Measurements from ENCODE around the gene VAMP1.
A peak's percentile ranks its signal among the peaks of the same experiment; 100 is the strongest.
"Not testable (repeated sequence)": the region's sequence is repeated elsewhere in the genome, so short reads cannot be mapped to it uniquely, and the experiment has no call there.

VAMP1 gene, protein sequence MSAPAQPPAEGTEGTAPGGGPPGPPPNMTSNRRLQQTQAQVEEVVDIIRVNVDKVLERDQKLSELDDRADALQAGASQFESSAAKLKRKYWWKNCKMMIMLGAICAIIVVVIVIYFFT

DNA sequence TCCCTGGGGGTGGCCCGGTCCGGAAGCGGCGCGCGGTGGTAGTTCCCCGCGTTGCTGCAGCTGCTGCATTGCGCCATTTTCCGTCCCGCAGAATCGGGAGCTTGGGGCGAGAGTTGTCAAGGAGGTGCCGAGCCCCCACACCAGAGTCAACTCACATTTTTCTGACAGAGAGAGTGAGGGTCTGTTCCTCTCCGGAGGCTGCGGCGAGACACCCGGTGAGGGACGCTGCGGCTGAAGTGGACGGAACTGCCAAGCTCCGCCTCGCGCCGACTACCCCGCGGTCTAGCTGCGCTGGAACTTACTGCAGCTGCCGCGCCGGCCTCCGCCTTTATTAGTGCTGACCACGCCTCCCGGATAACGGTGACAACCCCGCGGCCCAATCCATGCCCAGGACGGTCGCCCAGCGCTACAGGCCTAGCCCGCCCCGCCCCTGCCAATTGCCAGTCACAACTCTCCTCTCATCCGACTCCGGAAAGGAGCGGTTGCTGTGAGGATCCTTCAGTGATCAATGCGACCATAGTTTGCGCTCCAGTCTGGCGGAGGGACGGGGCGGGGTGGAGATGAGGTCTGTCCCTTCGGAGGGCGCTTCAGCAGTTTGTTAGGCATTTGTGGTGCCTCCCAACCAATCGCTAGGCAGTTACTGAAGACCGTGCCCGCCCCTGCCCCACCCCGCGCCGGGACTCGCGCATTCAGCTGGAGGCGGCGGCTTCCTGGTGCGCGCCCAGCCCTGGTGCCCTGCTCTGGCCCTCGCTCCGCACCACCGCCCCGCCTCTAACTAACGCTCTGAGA is at the start of gene VAMP1:
Gene VAMP1 (minus strand): TSS at position 303 of the 789 bp plus-strand sequence. CDS start 146 bp downstream, at position 157.
- DNase-seq (ENCODE audit: low spot score in 2 of 2) (peak; percentile 93 to 96), ATAC-seq (replicated peaks; ENCODE audit: extremely low read depth, poor library complexity, severe bottlenecking) (peak; percentile 89)
- Mint-ChIP-seq H3K4me1 (peaks cover 51% of the 10 kb centered on the region), H3K36me3 (ENCODE audit: insufficient read depth) (peaks cover 28% of the 10 kb centered on the region), H3K4me3 (peak within 1 kb of the TSS; percentile 90), H3K27ac (ENCODE audit: low read depth) (peak within 1 kb of the TSS; percentile 81), H3K9me3 (no peaks in the 10 kb centered on the region), H3K27me3 (no peaks in the 10 kb centered on the region)

DNA sequence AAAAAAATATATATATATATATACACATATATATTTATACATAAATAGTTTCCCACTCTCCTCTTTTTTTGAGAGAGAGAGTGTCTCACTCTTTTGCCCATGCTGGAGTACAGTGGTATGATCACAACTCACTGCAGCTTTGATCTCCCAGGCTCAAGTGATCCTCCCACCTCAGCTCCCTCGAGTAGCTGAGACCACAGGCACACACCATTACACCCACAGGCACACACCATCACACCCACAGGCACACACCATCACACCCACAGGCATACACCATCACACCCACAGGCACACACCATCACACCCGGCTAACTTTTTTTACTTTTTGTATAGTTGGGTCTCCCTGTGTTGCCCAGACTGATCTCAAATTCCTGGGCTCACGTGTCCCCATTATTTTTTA is 49.7 kb upstream of the VAMP1 start:
- Mint-ChIP-seq H3K27me3 (no peaks in the 10 kb centered on the region), H3K4me1 (peaks cover 4% of the 10 kb centered on the region), H3K36me3 (ENCODE audit: insufficient read depth) (peaks cover 57% of the 10 kb centered on the region), H3K9me3 (no peaks in the 10 kb centered on the region), H3K27ac (ENCODE audit: low read depth) (peak overlapping the region; percentile 23), H3K4me3 (no peak overlapping the region)
- DNase-seq (ENCODE audit: low spot score in 2 of 2): no peak
- ATAC-seq (replicated peaks; ENCODE audit: extremely low read depth, poor library complexity, severe bottlenecking): no peak

DNA sequence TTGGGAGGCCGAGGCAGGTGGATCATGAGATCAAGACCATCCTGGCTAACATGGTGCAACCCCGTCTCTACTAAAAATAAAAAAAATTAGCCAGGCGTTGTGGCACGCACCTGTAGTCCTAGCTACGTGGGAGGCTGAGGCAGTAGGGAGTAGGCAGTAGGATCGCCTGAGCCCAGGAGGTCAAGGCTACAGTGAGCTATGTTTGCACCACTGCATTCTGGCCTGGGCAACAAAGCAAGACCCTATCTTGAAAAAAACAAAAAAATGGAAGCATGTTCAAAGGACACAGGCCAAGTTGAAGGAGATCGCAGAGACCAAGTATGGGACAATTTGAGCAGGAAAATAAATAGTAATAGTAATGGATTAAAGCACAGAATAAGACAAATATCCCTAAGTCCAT is 37.6 kb upstream of the VAMP1 start:
- ATAC-seq (replicated peaks; ENCODE audit: extremely low read depth, poor library complexity, severe bottlenecking): no peak
- Mint-ChIP-seq H3K4me3 (no peak overlapping the region), H3K27me3 (no peaks in the 10 kb centered on the region), H3K9me3 (no peaks in the 10 kb centered on the region), H3K4me1 (peaks cover 15% of the 10 kb centered on the region), H3K27ac (ENCODE audit: low read depth) (no peak overlapping the region), H3K36me3 (ENCODE audit: insufficient read depth) (peaks cover 27% of the 10 kb centered on the region)
- DNase-seq (ENCODE audit: low spot score in 2 of 2): no peak

DNA sequence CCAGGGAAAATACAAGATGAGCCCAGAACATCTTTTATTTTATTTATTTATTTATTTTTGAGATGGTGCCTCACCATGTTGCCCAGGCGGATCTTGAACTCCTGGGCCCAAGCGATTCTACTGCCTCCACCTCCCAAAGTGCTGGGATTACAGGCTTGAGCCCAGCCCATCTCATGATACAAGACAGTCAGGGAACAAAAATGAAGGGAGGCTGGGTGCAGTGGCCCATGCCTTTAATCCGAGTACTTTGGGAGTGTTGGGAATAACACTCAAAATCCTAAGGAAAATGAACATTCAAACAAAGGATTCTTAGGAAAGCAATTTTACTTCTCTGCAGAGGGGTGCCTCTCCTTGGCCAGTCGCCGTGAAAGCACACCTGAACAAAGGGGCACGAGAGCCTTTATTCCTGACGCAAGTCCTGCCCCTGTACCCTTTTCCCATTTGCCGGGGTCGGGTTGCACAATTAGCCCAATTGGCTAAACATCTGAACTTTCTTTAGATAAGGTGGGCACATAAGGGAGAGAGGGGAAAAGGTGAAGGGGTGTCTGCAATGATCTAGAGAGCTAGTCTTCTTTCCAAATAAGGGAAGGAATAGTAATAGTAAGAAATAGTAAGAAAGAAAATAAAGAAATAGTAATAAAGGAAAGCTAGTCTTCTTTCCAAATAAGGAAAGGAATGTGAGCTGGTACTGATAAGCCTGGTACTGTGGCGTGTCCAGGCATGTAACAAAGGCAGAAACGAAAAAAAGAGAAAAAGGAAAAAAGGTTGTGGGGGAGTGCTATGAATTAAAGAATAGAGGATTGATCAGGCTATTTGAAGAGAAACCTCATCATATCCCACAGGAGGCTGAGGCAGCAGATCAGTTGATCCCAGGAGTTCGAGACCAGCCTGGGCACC is 36.9 kb upstream of the VAMP1 start:
- H3K36me3 Mint-ChIP-seq (ENCODE audit: insufficient read depth): peaks cover 20% of the 10 kb centered on the region
- DNase-seq (ENCODE audit: low spot score in 2 of 2) (no peak), ATAC-seq (replicated peaks; ENCODE audit: extremely low read depth, poor library complexity, severe bottlenecking) (no peak)
- no peaks in the 10 kb centered on the region for H3K9me3 Mint-ChIP-seq
- H3K4me1 Mint-ChIP-seq: peaks cover 15% of the 10 kb centered on the region
- no peaks in the 10 kb centered on the region for H3K27me3 Mint-ChIP-seq
- no peak overlapping the region for H3K4me3 Mint-ChIP-seq
- H3K27ac Mint-ChIP-seq (ENCODE audit: low read depth): peak overlapping the region; percentile 32

DNA sequence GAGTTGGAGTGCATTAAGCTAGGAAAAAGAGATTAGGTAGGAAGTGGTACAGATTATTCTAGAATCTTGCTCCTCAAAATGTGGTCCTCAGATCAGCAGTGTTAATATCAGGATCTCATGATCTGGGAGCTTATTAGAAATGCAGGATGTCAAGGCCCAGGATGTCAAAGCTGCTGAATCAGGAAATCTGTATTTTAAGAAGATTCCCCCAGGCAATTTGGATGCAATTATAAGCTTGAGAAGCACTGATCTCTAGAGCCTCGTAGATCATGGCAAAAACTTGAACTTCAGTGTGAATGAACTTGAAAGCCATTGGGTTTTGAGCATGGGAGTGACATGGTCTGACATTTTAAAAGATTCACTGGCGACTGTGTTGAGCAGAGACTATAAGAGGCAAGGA is 30.0 kb upstream of the VAMP1 start:
- H3K4me3 Mint-ChIP-seq: no peak overlapping the region
- H3K9me3 Mint-ChIP-seq: no peaks in the 10 kb centered on the region
- ATAC-seq (replicated peaks; ENCODE audit: extremely low read depth, poor library complexity, severe bottlenecking) (no peak), DNase-seq (ENCODE audit: low spot score in 2 of 2) (no peak)
- no peak overlapping the region for H3K27ac Mint-ChIP-seq (ENCODE audit: low read depth)
- H3K27me3 Mint-ChIP-seq: no peaks in the 10 kb centered on the region
- peaks cover 8% of the 10 kb centered on the region for H3K4me1 Mint-ChIP-seq
- H3K36me3 Mint-ChIP-seq (ENCODE audit: insufficient read depth): peaks cover 13% of the 10 kb centered on the region

DNA sequence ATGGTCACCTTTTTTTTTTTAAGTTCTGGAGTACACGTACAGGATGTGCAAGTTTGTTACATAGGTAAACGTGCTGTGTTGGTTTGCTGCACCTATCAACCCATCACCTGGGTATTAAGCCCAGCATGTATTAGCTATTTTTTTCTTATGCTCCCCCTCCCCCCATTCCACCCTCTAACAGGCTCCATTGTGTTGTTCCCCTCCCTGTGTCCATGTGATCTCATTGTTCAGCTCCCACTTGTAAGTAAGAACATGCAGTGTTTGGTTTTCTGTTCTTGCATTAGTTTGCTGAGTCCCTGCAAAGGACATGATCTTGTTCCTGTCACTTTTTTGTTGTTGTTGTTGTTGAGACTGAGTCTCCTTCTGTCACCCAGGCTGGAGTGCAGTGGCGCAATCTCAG is 26.8 kb upstream of the VAMP1 start:
- H3K27ac Mint-ChIP-seq (ENCODE audit: low read depth): peak overlapping the region; percentile 26
- peaks cover 29% of the 10 kb centered on the region for H3K36me3 Mint-ChIP-seq (ENCODE audit: insufficient read depth)
- not testable (repeated sequence) for H3K4me3 Mint-ChIP-seq; H3K27me3 Mint-ChIP-seq; DNase-seq (ENCODE audit: low spot score in 2 of 2); H3K9me3 Mint-ChIP-seq; ATAC-seq (replicated peaks; ENCODE audit: extremely low read depth, poor library complexity, severe bottlenecking)
- peaks cover 36% of the 10 kb centered on the region for H3K4me1 Mint-ChIP-seq

DNA sequence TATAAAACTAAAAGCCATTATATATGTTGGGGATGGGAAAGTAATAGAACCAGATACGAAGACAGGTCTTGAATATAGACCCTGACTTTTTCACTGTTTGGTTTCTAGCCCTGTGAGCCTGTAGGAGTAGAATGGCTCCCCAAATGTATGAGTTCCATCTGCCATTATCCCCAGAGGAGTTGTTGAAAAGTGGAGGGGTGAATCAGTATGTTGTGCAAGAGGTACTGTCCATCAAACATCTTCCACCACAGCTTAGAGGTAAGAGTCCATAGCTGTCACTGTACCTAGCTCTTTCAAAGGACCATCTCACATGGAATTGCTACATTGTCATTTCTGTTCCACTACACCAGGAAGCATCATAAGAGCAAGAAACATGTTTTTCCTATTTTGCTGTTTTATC is 24.5 kb upstream of the VAMP1 start:
- H3K27ac Mint-ChIP-seq (ENCODE audit: low read depth): peak overlapping the region; percentile 91
- H3K9me3 Mint-ChIP-seq: no peaks in the 10 kb centered on the region
- ATAC-seq (replicated peaks; ENCODE audit: extremely low read depth, poor library complexity, severe bottlenecking) (no peak), DNase-seq (ENCODE audit: low spot score in 2 of 2) (no peak)
- H3K4me1 Mint-ChIP-seq: peaks cover 40% of the 10 kb centered on the region
- peaks cover 32% of the 10 kb centered on the region for H3K36me3 Mint-ChIP-seq (ENCODE audit: insufficient read depth)
- peak overlapping the region; percentile 86 for H3K4me3 Mint-ChIP-seq
- H3K27me3 Mint-ChIP-seq: no peaks in the 10 kb centered on the region

DNA sequence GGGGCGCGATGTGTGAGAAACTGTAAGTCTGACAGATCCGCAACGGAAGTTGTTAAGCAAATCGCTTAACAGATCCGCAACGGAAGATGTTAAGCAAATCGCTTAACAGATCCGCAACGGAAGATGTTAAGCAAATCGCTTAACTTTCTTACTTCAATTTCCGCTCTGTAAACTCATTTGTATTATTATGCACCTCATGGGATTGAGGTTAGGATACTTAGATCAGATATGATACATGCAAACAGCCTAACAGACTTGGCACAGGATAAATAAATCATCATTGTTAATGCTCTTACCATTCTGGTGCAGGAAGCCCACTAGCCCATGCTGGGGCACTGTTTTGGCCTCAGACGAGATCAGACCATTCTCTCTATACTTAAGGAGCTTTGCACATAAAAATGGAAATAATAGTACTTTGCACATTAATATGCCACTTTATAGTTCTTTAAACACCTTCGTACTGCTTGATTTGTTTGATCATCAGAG is 23.8 kb upstream of the VAMP1 start:
- Mint-ChIP-seq H3K4me1 (peaks cover 40% of the 10 kb centered on the region), H3K36me3 (ENCODE audit: insufficient read depth) (peaks cover 32% of the 10 kb centered on the region), H3K27ac (ENCODE audit: low read depth) (peak overlapping the region; percentile 91), H3K4me3 (peak overlapping the region; percentile 86), H3K27me3 (no peaks in the 10 kb centered on the region), H3K9me3 (no peaks in the 10 kb centered on the region)
- ATAC-seq (replicated peaks; ENCODE audit: extremely low read depth, poor library complexity, severe bottlenecking) (peak; percentile 33), DNase-seq (ENCODE audit: low spot score in 2 of 2) (no peak)

DNA sequence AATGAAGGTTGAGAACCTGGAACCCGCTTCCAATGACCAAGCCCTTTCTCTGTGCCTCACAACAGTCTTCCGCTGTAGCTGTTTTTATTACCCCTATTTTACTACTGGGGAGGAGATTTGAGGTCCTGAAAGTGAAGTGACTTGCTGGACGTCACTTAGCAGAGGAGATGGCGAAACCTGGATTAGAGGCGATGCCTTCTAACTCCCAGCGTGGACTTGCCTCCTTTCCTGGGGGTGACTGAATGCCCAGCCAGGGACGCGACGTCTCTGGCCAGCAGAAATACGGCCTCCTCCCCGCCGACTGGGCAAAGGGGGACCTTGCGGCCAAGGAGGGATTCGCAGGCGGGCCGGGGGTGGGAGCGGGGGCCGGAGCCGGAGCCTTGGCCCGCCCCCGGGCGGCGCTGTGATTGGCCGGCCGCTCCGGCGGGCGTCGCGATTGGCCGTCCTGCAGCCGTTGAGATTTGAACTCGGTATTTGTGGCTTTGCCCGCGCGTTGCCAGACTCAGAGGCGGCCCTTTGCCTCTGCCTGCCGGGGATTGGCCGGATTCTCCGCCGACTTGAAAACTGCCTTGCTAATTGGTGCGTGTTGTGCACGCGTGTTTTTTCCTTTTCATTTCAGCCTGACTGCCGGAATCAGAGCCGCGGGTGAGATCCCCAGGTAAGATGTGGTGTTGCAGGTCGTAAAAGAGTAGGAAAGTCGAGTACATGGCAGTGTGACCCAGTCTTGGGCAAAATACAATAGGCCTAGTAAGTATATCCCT is 23.2 kb upstream of the VAMP1 start, which contains the start of gene NCAPD2:
Gene NCAPD2 (plus strand): TSS at position 606 of the 761 bp plus-strand sequence. CDS start 997 bp downstream, outside the sequence.
- DNase-seq (ENCODE audit: low spot score in 2 of 2) (peak; percentile 87 to 91), ATAC-seq (replicated peaks; ENCODE audit: extremely low read depth, poor library complexity, severe bottlenecking) (peak; percentile 84)
- H3K27me3 Mint-ChIP-seq: no peaks in the 10 kb centered on the region
- peaks cover 32% of the 10 kb centered on the region for H3K36me3 Mint-ChIP-seq (ENCODE audit: insufficient read depth)
- H3K27ac Mint-ChIP-seq (ENCODE audit: low read depth): peak within 1 kb of the TSS; percentile 91
- H3K4me1 Mint-ChIP-seq: peaks cover 40% of the 10 kb centered on the region
- no peaks in the 10 kb centered on the region for H3K9me3 Mint-ChIP-seq
- peak within 1 kb of the TSS; percentile 86 for H3K4me3 Mint-ChIP-seq

DNA sequence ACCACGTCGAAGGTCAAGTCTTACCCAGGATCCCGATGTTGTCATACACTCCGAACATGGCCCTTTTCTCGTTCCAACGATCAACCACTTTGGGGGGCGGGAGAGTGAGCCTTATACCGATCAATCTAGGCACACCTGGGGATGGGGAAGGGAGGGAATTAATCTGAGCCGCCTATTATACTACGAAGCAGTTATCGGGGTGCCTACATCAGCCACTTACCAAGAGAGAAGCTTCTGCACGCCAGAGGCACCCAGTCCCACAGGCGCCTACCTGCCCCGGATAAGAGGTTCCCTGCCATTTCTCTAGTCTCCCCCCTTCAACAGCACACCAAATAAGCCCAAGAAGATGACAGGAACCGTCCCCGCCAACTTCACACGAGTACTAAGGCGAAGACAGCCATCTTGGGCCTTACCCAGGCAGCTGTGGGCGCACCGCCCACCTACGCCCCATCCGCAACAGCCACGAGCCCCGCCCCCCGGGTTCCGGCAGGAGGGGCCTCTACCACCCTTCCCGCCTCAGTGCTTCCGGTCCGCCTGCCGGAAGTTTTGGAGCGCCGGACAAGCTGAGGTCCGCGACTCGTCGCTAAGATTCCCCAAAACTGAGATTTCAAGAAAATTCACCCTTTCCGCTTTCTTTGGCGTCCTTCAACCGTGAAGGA is 22.5 kb upstream of the VAMP1 start, which contains the start of gene MRPL51:
Gene MRPL51 (minus strand): TSS at position 425 of the 659 bp plus-strand sequence. CDS start 126 bp downstream, at position 299.
- DNase-seq (ENCODE audit: low spot score in 2 of 2): peak; percentile 89 to 95
- ATAC-seq (replicated peaks; ENCODE audit: extremely low read depth, poor library complexity, severe bottlenecking): peak; percentile 85

DNA sequence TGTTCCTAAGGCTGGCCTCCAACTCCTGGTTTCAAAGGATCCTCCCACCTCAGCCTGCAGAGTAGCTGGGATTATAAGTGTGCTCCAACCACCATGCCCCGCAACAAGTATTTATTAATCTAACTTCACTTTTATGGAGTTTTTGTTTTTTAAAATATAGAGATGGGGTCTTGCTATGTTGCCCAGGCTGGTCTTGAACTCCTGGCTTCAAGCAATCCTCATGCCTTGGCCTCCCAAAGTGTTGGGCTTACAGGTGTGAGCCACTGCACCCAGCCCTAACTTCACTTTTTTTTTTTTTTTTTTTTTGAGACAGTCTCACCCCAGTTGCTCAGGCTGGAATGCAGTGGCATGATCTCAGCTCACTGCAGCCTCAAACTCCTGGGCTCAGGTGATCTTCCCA is 20.2 kb upstream of the VAMP1 start:
- H3K27ac Mint-ChIP-seq (ENCODE audit: low read depth); H3K9me3 Mint-ChIP-seq; ATAC-seq (replicated peaks; ENCODE audit: extremely low read depth, poor library complexity, severe bottlenecking); H3K27me3 Mint-ChIP-seq; DNase-seq (ENCODE audit: low spot score in 2 of 2); H3K4me3 Mint-ChIP-seq: not testable (repeated sequence)
- H3K36me3 Mint-ChIP-seq (ENCODE audit: insufficient read depth): peaks cover 21% of the 10 kb centered on the region
- peaks cover 34% of the 10 kb centered on the region for H3K4me1 Mint-ChIP-seq

More for the DNA sequence above, 22.5 kb upstream of the VAMP1 start, which contains the start of gene MRPL51:
- Mint-ChIP-seq H3K4me3 (peak within 1 kb of the TSS; percentile 86), H3K4me1 (peaks cover 40% of the 10 kb centered on the region), H3K27ac (ENCODE audit: low read depth) (peak within 1 kb of the TSS; percentile 91), H3K9me3 (no peaks in the 10 kb centered on the region), H3K27me3 (no peaks in the 10 kb centered on the region), H3K36me3 (ENCODE audit: insufficient read depth) (peaks cover 30% of the 10 kb centered on the region)
